ENCODE data around the gene TBC1D22B. TPM values are rescaled to one million over a fixed set of nuclear protein-coding genes. Genes with fewer than 3 reads are reported as not detected.
A peak's percentile ranks its signal among the peaks of the same experiment; 100 is the strongest.

Gene TBC1D22B
- total RNA-seq, 1 donor from 2014 or later = 12.5 TPM

- TF ChIP-seq CTCF (IDR thresholded peaks at IDR 0.05) = no peak
- TF ChIP-seq POLR2A (IDR thresholded peaks at IDR 0.05) = no peak
- peak in 1 of 2 donors; percentile 34 for TF ChIP-seq POLR2AphosphoS5 (IDR thresholded peaks at IDR 0.05; ENCODE audit: insufficient read depth in 1 of 2, low read depth in 1 of 2)
- intact Hi-C loops (cut with DNase I) = no loop called here
- Histone ChIP-seq H3K27ac (peak overlapping the region; percentile 76), H3K36me3 (no peaks in the 10 kb centered on the region), H3K4me1 (peaks cover 40% of the 10 kb centered on the region), H3K27me3 (no peaks in the 10 kb centered on the region), H3K4me3 (no peak overlapping the region), H3K9me3 (no peaks in the 10 kb centered on the region)
- DNase-seq (ENCODE audit: extremely low spot score in 2 of 2) = peak in 1 of 2 donors; percentile 95
Observed at GRCh38 chr6:37239950-37240713, 17.4 kb upstream of the TBC1D22B start.

- Histone ChIP-seq H3K4me1 (peaks cover 48% of the 10 kb centered on the region), H3K27ac (peak overlapping the region; percentile 87), H3K36me3 (no peaks in the 10 kb centered on the region), H3K27me3 (no peaks in the 10 kb centered on the region), H3K4me3 (no peak overlapping the region), H3K9me3 (no peaks in the 10 kb centered on the region)
- TF ChIP-seq POLR2AphosphoS5 (IDR thresholded peaks at IDR 0.05; ENCODE audit: insufficient read depth in 1 of 2, low read depth in 1 of 2) = no peak
- TF ChIP-seq CTCF (IDR thresholded peaks at IDR 0.05) = no peak
- TF ChIP-seq POLR2A (IDR thresholded peaks at IDR 0.05) = no peak
- no peak for DNase-seq (ENCODE audit: extremely low spot score in 2 of 2)
- intact Hi-C loops (cut with DNase I) = no loop called here
Observed at GRCh38 chr6:37241131-37241530, 16.4 kb upstream of the TBC1D22B start.

GRCh38 chr6:37241775-37242428, 15.7 kb upstream of the TBC1D22B start:
- peaks cover 48% of the 10 kb centered on the region for H3K4me1 ChIP-seq
- TF ChIP-seq CTCF (IDR thresholded peaks at IDR 0.05) (no peak), POLR2AphosphoS5 (IDR thresholded peaks at IDR 0.05; ENCODE audit: insufficient read depth in 1 of 2, low read depth in 1 of 2) (no peak), POLR2A (IDR thresholded peaks at IDR 0.05) (no peak)
- no peaks in the 10 kb centered on the region for H3K27me3 ChIP-seq
- no peak for DNase-seq (ENCODE audit: extremely low spot score in 2 of 2)
- H3K27ac ChIP-seq = peak overlapping the region; percentile 87
- no peaks in the 10 kb centered on the region for H3K9me3 ChIP-seq
- no peaks in the 10 kb centered on the region for H3K36me3 ChIP-seq
- intact Hi-C loops (cut with DNase I) = no loop called here
- no peak overlapping the region for H3K4me3 ChIP-seq

GRCh38 chr6:37242429-37243052, 15.0 kb upstream of the TBC1D22B start:
- Histone ChIP-seq H3K27ac (peak overlapping the region; percentile 87), H3K4me3 (no peak overlapping the region), H3K4me1 (peaks cover 48% of the 10 kb centered on the region), H3K9me3 (no peaks in the 10 kb centered on the region), H3K27me3 (no peaks in the 10 kb centered on the region), H3K36me3 (no peaks in the 10 kb centered on the region)
- DNase-seq (ENCODE audit: extremely low spot score in 2 of 2) = no peak
- no peak for TF ChIP-seq CTCF (IDR thresholded peaks at IDR 0.05)
- TF ChIP-seq POLR2AphosphoS5 (IDR thresholded peaks at IDR 0.05; ENCODE audit: insufficient read depth in 1 of 2, low read depth in 1 of 2) = peak in 1 of 2 donors; percentile 87
- intact Hi-C loops (cut with DNase I) = no loop called here
